Inflammatory macrophage treated with lipopolysaccharide for 4 hours (primary cell): ENCODE results near the gene TAF11L7.
"Not testable (repeated sequence)": the region's sequence is repeated elsewhere in the genome, so short reads cannot be mapped to it uniquely, and the experiment has no call there.

Experiments
- DNase-seq: peaks from one replicate; pipeline ENCODE4 v3.0.0-alpha.2; 2020

Gene TAF11L7

GRCh38 chr5:17585658-17586057, at the start of gene TAF11L7:
Gene TAF11L7 (minus strand): TSS chr5:17585758.
- DNase-seq: not testable (repeated sequence)

DNA sequence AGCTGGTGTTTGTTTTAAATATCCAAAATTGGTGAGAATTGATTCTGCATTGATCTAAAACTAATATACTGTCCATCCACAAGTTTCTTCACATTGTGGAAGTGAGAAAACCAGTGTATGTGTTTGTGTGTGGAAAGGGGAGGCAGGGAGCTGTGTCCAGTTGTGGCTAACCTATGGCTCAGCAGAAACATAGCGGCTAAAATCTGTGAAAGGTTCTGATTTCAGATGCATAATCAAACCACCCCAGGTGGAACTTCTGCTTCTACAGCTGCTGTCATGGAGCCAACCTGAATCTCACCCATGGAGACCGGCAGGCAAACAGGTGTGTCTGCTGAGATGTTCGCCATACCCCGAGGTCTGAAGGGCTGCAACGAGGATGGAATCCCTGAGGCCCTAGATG, 48.6 kb upstream of the TAF11L7 start, which contains the start of gene TAF11L14:
Gene TAF11L14, plus strand, starts transcription at position 301 of the 400 bp plus-strand sequence.
- no peak for DNase-seq

DNA sequence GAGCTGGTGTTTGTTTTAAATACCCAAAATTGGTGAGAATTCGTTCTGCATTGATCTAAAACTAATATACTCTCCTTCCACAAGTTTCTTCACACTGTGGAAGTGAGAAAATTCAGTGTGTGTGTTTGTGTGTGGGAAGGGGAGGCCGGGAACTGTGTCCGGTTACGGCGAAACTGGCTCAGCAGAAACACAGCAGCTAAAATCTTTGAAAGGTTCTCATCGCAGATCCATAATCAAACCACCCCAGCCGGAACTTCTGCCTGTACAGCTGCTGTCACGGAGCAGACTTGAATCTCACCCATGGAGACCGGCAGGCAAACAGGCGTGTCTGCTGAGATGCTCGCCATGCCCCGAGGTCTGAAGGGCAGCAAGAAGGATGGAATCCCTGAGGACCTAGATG, 46.2 kb upstream of the TAF11L7 start, which contains the start of gene TAF11L13:
Gene TAF11L13, plus strand, starts transcription at position 301 of the 400 bp plus-strand sequence.
- DNase-seq: not testable (repeated sequence)

- no peak for DNase-seq
Observed at GRCh38 chr5:17625686-17626085, 40.1 kb upstream of the TAF11L7 start.

GRCh38 chr5:17620627-17621026, 35.1 kb upstream of the TAF11L7 start:
- DNase-seq: no peak

- no peak for DNase-seq
Observed at GRCh38 chr5:17619354-17619753, 33.8 kb upstream of the TAF11L7 start.

- no peak for DNase-seq
Observed at GRCh38 chr5:17614872-17615605, 29.5 kb upstream of the TAF11L7 start.

DNA sequence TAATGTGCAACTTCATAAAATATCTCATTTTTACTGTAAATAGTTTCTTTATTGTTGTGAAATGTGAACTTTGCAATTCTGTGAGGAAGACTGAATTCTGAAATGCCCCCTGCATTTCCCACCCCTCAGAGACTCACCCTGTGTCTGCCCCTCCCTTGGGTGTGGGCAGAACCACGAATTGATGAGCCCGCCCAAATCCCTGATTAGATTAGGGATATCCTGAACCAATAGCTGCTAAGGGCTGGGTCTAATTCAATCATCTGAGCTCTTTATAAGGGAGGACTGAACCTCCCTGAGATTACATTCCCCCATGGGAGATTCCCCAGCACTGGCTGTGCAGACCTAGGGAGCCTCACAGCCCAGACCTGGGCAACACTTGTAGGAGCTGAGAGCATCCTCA, 24.5 kb upstream of the TAF11L7 start, which contains the start of gene TAF11L12:
Gene TAF11L12, plus strand, starts transcription at position 301 of the 400 bp plus-strand sequence.
- not testable (repeated sequence) for DNase-seq

GRCh38 chr5:17607461-17607860, 21.9 kb upstream of the TAF11L7 start:
- not testable (repeated sequence) for DNase-seq

DNA sequence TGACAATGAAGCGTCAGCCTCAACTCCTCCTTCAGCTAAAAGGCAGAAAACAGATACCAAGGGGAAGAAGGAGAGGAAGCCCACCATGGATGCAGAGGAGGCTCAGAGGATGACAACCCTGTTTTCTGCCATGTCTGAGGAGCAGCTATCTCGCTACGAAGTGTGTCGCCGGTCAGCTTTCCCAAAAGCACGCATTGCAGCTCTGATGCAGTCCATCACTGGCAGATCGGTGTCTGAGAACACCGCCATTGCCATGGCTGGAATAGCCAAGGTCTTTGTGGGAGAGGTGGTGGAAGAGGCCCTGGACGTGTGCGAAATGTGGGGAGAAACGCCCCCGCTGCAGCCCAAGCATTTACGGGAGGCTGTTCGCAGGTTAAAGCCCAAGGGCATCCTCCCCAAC, 19.4 kb upstream of the TAF11L7 start:
- no peak for DNase-seq

DNA sequence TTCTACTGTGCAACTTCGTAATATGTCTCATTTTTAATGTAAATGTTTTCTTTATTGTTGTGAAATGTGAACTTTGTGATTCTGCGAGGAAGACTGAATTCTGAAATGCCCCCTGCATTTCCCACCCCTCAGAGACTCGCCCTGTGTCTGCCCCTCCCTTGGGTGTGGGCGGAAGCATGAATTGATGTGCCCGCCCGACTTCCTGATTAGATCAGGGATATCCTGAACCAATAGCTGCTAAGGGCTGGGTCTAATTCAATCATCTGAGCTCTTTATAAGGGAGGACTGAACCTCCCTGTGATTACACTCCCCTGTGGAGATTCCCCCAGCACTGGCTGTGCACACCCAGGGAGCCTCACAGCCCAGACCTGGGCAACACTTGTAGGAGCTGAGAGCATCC, 18.3 kb upstream of the TAF11L7 start, which contains the start of gene TAF11L11:
Gene TAF11L11, plus strand, starts transcription at position 304 of the 400 bp plus-strand sequence.
- not testable (repeated sequence) for DNase-seq

- not testable (repeated sequence) for DNase-seq
Observed at GRCh38 chr5:17597728-17598127, 12.2 kb upstream of the TAF11L7 start, which contains the start of gene TAF11L10. Gene TAF11L10 (minus strand): TSS chr5:17597828.

GRCh38 chr5:17594255-17594654, 8.7 kb upstream of the TAF11L7 start, which contains the start of gene TAF11L9:
Gene TAF11L9 (minus strand): TSS chr5:17594394.
- DNase-seq: not testable (repeated sequence)

- DNase-seq: not testable (repeated sequence)
Observed at GRCh38 chr5:17590860-17591259, 5.3 kb upstream of the TAF11L7 start, which contains the start of gene TAF11L8. Gene TAF11L8 (minus strand): TSS chr5:17590960.
